Lung (tissue), 12 donors: Measurements from ENCODE around the gene ITGA8. TPM values are rescaled to one million over a fixed set of nuclear protein-coding genes. Genes with fewer than 3 reads are reported as not detected.

Source experiments
- ATAC-seq: fragments of 200-7000 bp; cut with Tn5 transposase; one replicate; pipeline ENCODE4 v1.9.1; 2020; ENCODE audit warnings: moderate number of reproducible peaks; ENCODE audit not compliant: insufficient read depth, low FRiP score
- DNase-seq, 3 donors: peaks; one replicate each; pipeline ENCODE4 v3.0.0-alpha.2; 2013 to 2017
- H3K27ac ChIP-seq, 2 donors: one replicate each; pipeline ENCODE4 v1.5.1; 2013; ENCODE audit warnings: mild to moderate bottlenecking in 2 of 2, moderate library complexity in 2 of 2, control low read depth in 1 of 2, inconsistent platforms in 1 of 2, low read depth in 1 of 2, low read length in 1 of 2
- H3K27me3 ChIP-seq, 3 donors: one replicate each; pipeline ENCODE4 v1.5.1; 2013; ENCODE audit warnings: low read length in 2 of 3; ENCODE audit not compliant: control insufficient read depth in 3 of 3, insufficient read depth in 3 of 3
- H3K36me3 ChIP-seq, 4 donors: one replicate each; pipeline ENCODE4 v1.5.1; 2013; ENCODE audit warnings: low read length in 4 of 4, mild to moderate bottlenecking in 1 of 4, moderate library complexity in 1 of 4; ENCODE audit not compliant: control insufficient read depth in 4 of 4, insufficient read depth in 4 of 4
- H3K4me1 ChIP-seq, 5 donors: one replicate each; pipeline ENCODE4 v1.5.1; 2013; ENCODE audit warnings: low read length in 5 of 5, mild to moderate bottlenecking in 2 of 5, moderate library complexity in 1 of 5; ENCODE audit not compliant: control insufficient read depth in 5 of 5, insufficient read depth in 5 of 5
- H3K4me3 ChIP-seq: one replicate; pipeline ENCODE4 v1.5.1; 2013; ENCODE audit warnings: mild to moderate bottlenecking, control low read depth, moderate library complexity
- H3K9ac ChIP-seq, 2 donors: one replicate each; pipeline ENCODE4 v1.5.1; 2013; ENCODE audit warnings: low read length in 2 of 2, control low read depth in 1 of 2; ENCODE audit not compliant: insufficient read depth in 1 of 2
- H3K9me3 ChIP-seq, 4 donors: one replicate each; pipeline ENCODE4 v1.5.1; 2013; ENCODE audit warnings: low read length in 3 of 4, mild to moderate bottlenecking in 1 of 4, moderate library complexity in 1 of 4; ENCODE audit not compliant: control insufficient read depth in 4 of 4, insufficient read depth in 3 of 4
- CTCF ChIP-seq: IDR thresholded peaks from 2 replicates; pipeline ENCODE4 v1.5.1; 2012; ENCODE audit warnings: mild to moderate bottlenecking; ENCODE audit errors: control extremely low read depth, extremely low read depth
- WGBS, 2 donors: extraction: QIAGEN DNeasy Blood & Tissue Kit; methylation state at CpG; one replicate each; pipeline ENCODE4 v1.1.7; 2013; 5-methylcytosine and 5-hydroxymethylcytosine counted together
- polyA plus RNA-seq, 2 donors: library from polyadenylated mRNA; stranded (reverse); fragments of 200-250 nt; gene quantifications; one replicate each; pipeline ENCODE4 v1.2.1, GENCODE V29; 2013
- total RNA-seq, 2 donors: library from RNA; depleted of rRNA in 1 of 2; stranded (reverse); fragments of >200 nt in 1 of 2; gene quantifications; one replicate each; pipeline ENCODE4 v1.2.1, GENCODE V29; 2014 to 2021
- donor health status: control.
- donor health status: control.
- donor health status: Bipolar disorder and iron deficiency.
- donor health status: healthy.
- donor health status: DM: yes; HTN: yes; CAD: no.

The ITGA8 gene
- total and polyA plus RNA-seq, 4 donors = 3.9 to 124 (median 13.6) TPM

GRCh38 chr10:15485684-15486316 is 233.9 kb downstream of the ITGA8 start:
- ATAC-seq (no peak), DNase-seq (peak; percentile 74 to 93 (median 90))
- Histone ChIP-seq H3K4me3 (no peak overlapping the region), H3K9ac (no peak overlapping the region), H3K4me1 (peaks cover 0 to 40% (median 17%) of the 10 kb centered on the region in 5 donors), H3K27me3 (no peaks in the 10 kb centered on the region), H3K27ac (no peak overlapping the region), H3K9me3 (peaks cover 0 to 2% (median 0%) of the 10 kb centered on the region in 4 donors), H3K36me3 (no peaks in the 10 kb centered on the region)
- no peak for TF ChIP-seq CTCF
- WGBS, 2 donors = 44 to 57% methylated on average over 5 of the region's 5 CpGs

GRCh38 chr10:15485027-15485426 is 234.7 kb downstream of the ITGA8 start:
- no peak for ATAC-seq
- 24 to 27% methylated on average over 3 of the region's 3 CpGs for WGBS, 2 donors
- no peak for DNase-seq
- no peak overlapping the region for H3K4me3 ChIP-seq
- H3K27me3 ChIP-seq = no peaks in the 10 kb centered on the region
- no peak overlapping the region for H3K9ac ChIP-seq
- no peak for TF ChIP-seq CTCF
- H3K36me3 ChIP-seq = no peaks in the 10 kb centered on the region
- H3K27ac ChIP-seq = no peak overlapping the region
- peaks cover 0 to 40% (median 17%) of the 10 kb centered on the region in 5 donors for H3K4me1 ChIP-seq
- peaks cover 0 to 2% (median 0%) of the 10 kb centered on the region in 4 donors for H3K9me3 ChIP-seq

- Histone ChIP-seq H3K9ac (no peak overlapping the region), H3K4me3 (no peak overlapping the region), H3K9me3 (peaks cover 0 to 2% (median 0%) of the 10 kb centered on the region in 4 donors), H3K27me3 (no peaks in the 10 kb centered on the region), H3K36me3 (no peaks in the 10 kb centered on the region), H3K27ac (no peak overlapping the region), H3K4me1 (peaks cover 0 to 40% (median 17%) of the 10 kb centered on the region in 5 donors)
- TF ChIP-seq CTCF = no peak
- no peak for ATAC-seq
- 64 to 74% methylated on average over 3 of the region's 3 CpGs for WGBS, 2 donors
- DNase-seq = peak in 1 of 3 donors; percentile 17
Measured at GRCh38 chr10:15484128-15484527, 235.6 kb downstream of the ITGA8 start.
